Stimulated activated CD8-positive, alpha-beta memory T cell treated with anti-CD3 and anti-CD28 coated beads, Interleukin-2, amount 100 ng/mL, for 48 hours (primary cell): ENCODE data around the gene NSUN7.
"Not testable (repeated sequence)": the region's sequence is repeated elsewhere in the genome, so short reads cannot be mapped to it uniquely, and the experiment has no call there.

Source experiments
- DNase-seq, 2 donors: peaks; one replicate each; pipeline ENCODE4 v3.0.0-alpha.2; 2020; ENCODE audit warnings: low read depth in 2 of 2

NSUN7 gene

GRCh38 chr4:40749717-40750460, at the start of gene NSUN7:
NSUN7 (plus strand) TSS chr4:40749955; CDS start chr4:40750694, 739 bp downstream.
- peak in 1 of 2 donors; percentile 12 for DNase-seq

- no peak for DNase-seq
Measured at GRCh38 chr4:40702137-40702799, 47.5 kb upstream of the NSUN7 start.

- no peak for DNase-seq
Measured at GRCh38 chr4:40702800-40703151, 47.0 kb upstream of the NSUN7 start.

- no peak for DNase-seq
Measured at GRCh38 chr4:40704073-40704472, 45.7 kb upstream of the NSUN7 start.

- DNase-seq = no peak
Measured at GRCh38 chr4:40710484-40711254, 39.1 kb upstream of the NSUN7 start.

GRCh38 chr4:40713001-40713400, 36.8 kb upstream of the NSUN7 start:
- DNase-seq = not testable (repeated sequence)

- no peak for DNase-seq
Measured at GRCh38 chr4:40713798-40714197, 36.0 kb upstream of the NSUN7 start.

- DNase-seq = no peak
Measured at GRCh38 chr4:40718586-40718985, 31.2 kb upstream of the NSUN7 start.

- DNase-seq = no peak
Measured at GRCh38 chr4:40719008-40719623, 30.6 kb upstream of the NSUN7 start.

GRCh38 chr4:40720351-40720750, 29.4 kb upstream of the NSUN7 start:
- no peak for DNase-seq

GRCh38 chr4:40720916-40721315, 28.8 kb upstream of the NSUN7 start:
- DNase-seq = no peak

- no peak for DNase-seq
Measured at GRCh38 chr4:40721730-40722171, 28.0 kb upstream of the NSUN7 start.

GRCh38 chr4:40722576-40723161, 27.1 kb upstream of the NSUN7 start:
- DNase-seq = no peak

- no peak for DNase-seq
Measured at GRCh38 chr4:40723728-40724127, 26.0 kb upstream of the NSUN7 start.

GRCh38 chr4:40728333-40728732, 21.4 kb upstream of the NSUN7 start:
- DNase-seq = no peak

GRCh38 chr4:40729555-40729954, 20.2 kb upstream of the NSUN7 start:
- no peak for DNase-seq

GRCh38 chr4:40730091-40730679, 19.6 kb upstream of the NSUN7 start:
- no peak for DNase-seq

- no peak for DNase-seq
Measured at GRCh38 chr4:40731361-40731760, 18.4 kb upstream of the NSUN7 start.

GRCh38 chr4:40731792-40732245, 17.9 kb upstream of the NSUN7 start:
- no peak for DNase-seq

GRCh38 chr4:40733752-40734151, 16.0 kb upstream of the NSUN7 start:
- DNase-seq = no peak

GRCh38 chr4:40734497-40734896, 15.3 kb upstream of the NSUN7 start:
- DNase-seq = no peak
